ENCODE data around the gene SLCO6A1. TPM values are rescaled to one million over a fixed set of nuclear protein-coding genes. Genes with fewer than 3 reads are reported as not detected.

Gene SLCO6A1
- polyA plus RNA-seq, 1 donor (not counting 4 experiments of a cell fraction or from before 2014, with no cell fraction given), result not detected

DNA sequence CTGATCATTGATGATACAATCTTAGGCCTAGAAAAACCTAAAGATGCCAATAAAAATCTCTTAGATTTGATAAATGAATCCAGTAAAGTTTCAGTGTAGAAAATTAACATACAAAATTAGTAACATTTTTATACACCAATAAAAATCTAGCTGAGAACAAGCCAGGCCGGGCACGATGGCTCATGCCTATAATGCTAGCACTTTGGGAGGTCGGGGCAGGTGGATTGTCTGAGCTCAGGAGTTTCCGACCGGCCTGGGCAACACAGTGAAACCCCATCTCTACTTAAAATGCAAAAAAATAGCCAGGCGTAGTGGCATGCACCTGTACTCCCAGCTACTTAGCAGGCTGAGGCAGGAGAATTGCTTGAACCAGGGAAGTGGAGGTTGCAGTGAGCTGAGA, 84.4 kb downstream of the SLCO6A1 start:
- H3K36me3 ChIP-seq (ENCODE audit: control insufficient read depth in 2 of 2, extremely low read depth in 1 of 2, insufficient read depth in 2 of 2, low read length in 2 of 2), result no peaks in the 10 kb centered on the region
- H3K27me3 ChIP-seq (ENCODE audit: control insufficient read depth, extremely low read depth, insufficient read depth, low read length), result no peaks in the 10 kb centered on the region
- no peaks in the 10 kb centered on the region for H3K9me3 ChIP-seq (ENCODE audit: control insufficient read depth, low read depth, low read length)
- no peak overlapping the region for H3K27ac ChIP-seq (ENCODE audit: control insufficient read depth, insufficient read depth, low read length)
- no peaks in the 10 kb centered on the region for H4K20me1 ChIP-seq (ENCODE audit: control insufficient read depth, extremely low read depth, insufficient read depth, low read length)
- TF ChIP-seq, protein P1, sequence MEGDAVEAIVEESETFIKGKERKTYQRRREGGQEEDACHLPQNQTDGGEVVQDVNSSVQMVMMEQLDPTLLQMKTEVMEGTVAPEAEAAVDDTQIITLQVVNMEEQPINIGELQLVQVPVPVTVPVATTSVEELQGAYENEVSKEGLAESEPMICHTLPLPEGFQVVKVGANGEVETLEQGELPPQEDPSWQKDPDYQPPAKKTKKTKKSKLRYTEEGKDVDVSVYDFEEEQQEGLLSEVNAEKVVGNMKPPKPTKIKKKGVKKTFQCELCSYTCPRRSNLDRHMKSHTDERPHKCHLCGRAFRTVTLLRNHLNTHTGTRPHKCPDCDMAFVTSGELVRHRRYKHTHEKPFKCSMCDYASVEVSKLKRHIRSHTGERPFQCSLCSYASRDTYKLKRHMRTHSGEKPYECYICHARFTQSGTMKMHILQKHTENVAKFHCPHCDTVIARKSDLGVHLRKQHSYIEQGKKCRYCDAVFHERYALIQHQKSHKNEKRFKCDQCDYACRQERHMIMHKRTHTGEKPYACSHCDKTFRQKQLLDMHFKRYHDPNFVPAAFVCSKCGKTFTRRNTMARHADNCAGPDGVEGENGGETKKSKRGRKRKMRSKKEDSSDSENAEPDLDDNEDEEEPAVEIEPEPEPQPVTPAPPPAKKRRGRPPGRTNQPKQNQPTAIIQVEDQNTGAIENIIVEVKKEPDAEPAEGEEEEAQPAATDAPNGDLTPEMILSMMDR (optimal IDR thresholded peaks at IDR 0.05 in 1 of 3, IDR thresholded peaks at IDR 0.05 in 1 of 3, conservative IDR thresholded peaks at IDR 0.05 in 1 of 3; ENCODE audit: extremely low read depth in 1 of 3, insufficient read depth in 2 of 3, low read length in 3 of 3), result no peak
- no peak for TF ChIP-seq EZH2 (IDR thresholded peaks at IDR 0.05; ENCODE audit: low read length)
- H3K4me1 ChIP-seq (ENCODE audit: control insufficient read depth, extremely low read depth, insufficient read depth, low read length), result no peaks in the 10 kb centered on the region
- no peaks in the 10 kb centered on the region for H3K9me1 ChIP-seq (ENCODE audit: control insufficient read depth, extremely low read depth, insufficient read depth, low read length)
- dilution Hi-C loops (cut with MboI; ENCODE audit: extremely low pct_ligation_motif_present, low sequenced_read_pairs), result no loop called here
- H3K4me3 ChIP-seq (ENCODE audit: control insufficient read depth in 2 of 3, extremely low read depth in 1 of 3, insufficient read depth in 2 of 3, low read depth in 1 of 3, low read length in 3 of 3), result no peak overlapping the region
- H3K4me2 ChIP-seq (ENCODE audit: control insufficient read depth, extremely low read depth, insufficient read depth, low read depth, low read length), result no peak overlapping the region
- H2AFZ ChIP-seq (ENCODE audit: control insufficient read depth, low read length), result no peak overlapping the region
- no peak for DNase-seq (ENCODE audit: low read depth, low spot score)
- H3K79me2 ChIP-seq (ENCODE audit: control insufficient read depth, insufficient read depth, low read length), result no peaks in the 10 kb centered on the region
- FAIRE-seq, result no peak
- no peak overlapping the region for H3K9ac ChIP-seq (ENCODE audit: control insufficient read depth, extremely low read depth, insufficient read depth, low read length)

DNA sequence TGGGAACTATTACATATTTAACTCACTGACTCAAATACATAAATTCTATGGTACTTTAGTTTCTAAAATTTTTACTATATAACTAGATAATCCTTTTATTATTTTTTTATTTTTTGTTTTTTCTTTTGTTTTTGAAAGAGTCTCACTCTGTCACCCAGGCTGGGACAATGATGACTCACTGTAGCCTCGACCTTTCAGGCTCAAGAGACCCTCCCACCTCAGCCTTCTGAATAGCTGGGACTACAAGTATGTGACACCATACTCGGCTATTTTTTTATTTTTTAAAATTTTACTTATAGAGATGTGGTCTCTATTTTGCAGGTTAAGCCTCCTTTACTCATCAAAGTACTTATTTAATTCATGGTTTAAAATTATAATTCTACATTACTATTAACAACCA, 110.6 kb downstream of the SLCO6A1 start:
- Histone ChIP-seq H3K4me2 (ENCODE audit: control insufficient read depth, extremely low read depth, insufficient read depth, low read depth, low read length) (no peak overlapping the region), H3K9me1 (ENCODE audit: control insufficient read depth, extremely low read depth, insufficient read depth, low read length) (no peaks in the 10 kb centered on the region), H3K9ac (ENCODE audit: control insufficient read depth, extremely low read depth, insufficient read depth, low read length) (no peak overlapping the region), H3K36me3 (ENCODE audit: control insufficient read depth in 2 of 2, extremely low read depth in 1 of 2, insufficient read depth in 2 of 2, low read length in 2 of 2) (no peaks in the 10 kb centered on the region), H3K4me1 (ENCODE audit: control insufficient read depth, extremely low read depth, insufficient read depth, low read length) (no peaks in the 10 kb centered on the region), H3K4me3 (ENCODE audit: control insufficient read depth in 2 of 3, extremely low read depth in 1 of 3, insufficient read depth in 2 of 3, low read depth in 1 of 3, low read length in 3 of 3) (no peak overlapping the region), H3K27ac (ENCODE audit: control insufficient read depth, insufficient read depth, low read length) (no peak overlapping the region), H3K27me3 (ENCODE audit: control insufficient read depth, extremely low read depth, insufficient read depth, low read length) (no peaks in the 10 kb centered on the region), H2AFZ (ENCODE audit: control insufficient read depth, low read length) (no peak overlapping the region), H3K79me2 (ENCODE audit: control insufficient read depth, insufficient read depth, low read length) (no peaks in the 10 kb centered on the region), H3K9me3 (ENCODE audit: control insufficient read depth, low read depth, low read length) (no peaks in the 10 kb centered on the region), H4K20me1 (ENCODE audit: control insufficient read depth, extremely low read depth, insufficient read depth, low read length) (no peaks in the 10 kb centered on the region)
- DNase-seq (ENCODE audit: low read depth, low spot score) (no peak), FAIRE-seq (no peak)
- dilution Hi-C loops (cut with MboI; ENCODE audit: extremely low pct_ligation_motif_present, low sequenced_read_pairs), result no loop called here
- TF ChIP-seq, protein P1 (optimal IDR thresholded peaks at IDR 0.05 in 1 of 3, IDR thresholded peaks at IDR 0.05 in 1 of 3, conservative IDR thresholded peaks at IDR 0.05 in 1 of 3; ENCODE audit: extremely low read depth in 1 of 3, insufficient read depth in 2 of 3, low read length in 3 of 3), result no peak
- TF ChIP-seq EZH2 (IDR thresholded peaks at IDR 0.05; ENCODE audit: low read length), result no peak

All from keratinocyte (primary cell).